Right renal cortex interstitium (tissue), 3 donors: Measurements from ENCODE around the gene SYCP2. TPM values are rescaled to one million over a fixed set of nuclear protein-coding genes. Genes with fewer than 3 reads are reported as not detected.

Source experiments
- DNase-seq, 3 donors: peaks; one replicate each; pipeline ENCODE4 v3.0.0-alpha.2; 2013; ENCODE audit warnings: low read depth in 3 of 3, low spot score in 2 of 3
- polyA plus RNA-seq, 3 donors: library from polyadenylated mRNA; unstranded; fragments of 120-200 nt; gene quantifications; one replicate each; pipeline ENCODE4 v1.2.1, GENCODE V29; 2013; ENCODE audit not compliant: insufficient read length in 3 of 3

SYCP2 gene
- polyA plus RNA-seq, 3 donors = 4.9 to 6.9 (median 6.6) TPM

DNA sequence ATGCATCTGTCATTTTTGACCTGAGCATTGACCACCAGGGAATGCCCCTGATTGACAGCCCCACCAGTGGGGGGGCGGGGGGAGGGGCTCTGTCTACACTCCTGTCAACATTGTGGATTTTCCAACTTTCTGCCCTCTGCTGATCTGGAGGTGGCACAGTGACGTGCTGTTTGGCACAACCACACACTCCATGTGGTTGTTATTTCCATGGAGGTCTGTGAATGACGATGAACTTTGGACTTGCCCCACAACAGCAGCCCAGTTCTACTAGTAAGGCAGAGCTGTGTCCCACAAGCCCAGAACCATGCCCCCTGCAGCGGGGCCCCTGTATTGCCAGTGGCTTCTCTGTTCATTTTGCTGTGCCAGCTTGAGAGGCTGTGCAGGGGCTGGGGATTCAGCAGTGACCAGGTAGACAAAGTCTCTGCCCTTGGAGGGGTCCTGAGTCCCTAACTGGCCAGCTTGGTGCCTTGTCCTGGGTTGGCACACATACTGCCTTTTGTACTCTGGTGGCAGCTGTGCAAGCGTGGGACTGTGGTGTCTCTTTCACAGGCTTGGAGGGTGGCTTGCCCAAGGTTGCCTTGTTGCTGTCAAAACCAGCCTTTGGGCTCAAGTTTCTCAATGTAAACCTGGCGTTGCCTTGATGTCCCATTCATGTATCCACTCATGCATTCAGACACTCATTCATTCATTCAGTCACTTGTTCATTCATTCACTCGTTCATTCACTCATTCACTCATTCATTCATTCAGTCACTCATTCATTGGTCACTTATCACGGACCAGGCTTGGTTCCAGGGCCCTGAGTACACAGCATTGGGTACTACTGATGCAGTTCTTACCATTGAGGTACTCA lies 108.5 kb downstream of the SYCP2 start:
- DNase-seq = no peak

DNA sequence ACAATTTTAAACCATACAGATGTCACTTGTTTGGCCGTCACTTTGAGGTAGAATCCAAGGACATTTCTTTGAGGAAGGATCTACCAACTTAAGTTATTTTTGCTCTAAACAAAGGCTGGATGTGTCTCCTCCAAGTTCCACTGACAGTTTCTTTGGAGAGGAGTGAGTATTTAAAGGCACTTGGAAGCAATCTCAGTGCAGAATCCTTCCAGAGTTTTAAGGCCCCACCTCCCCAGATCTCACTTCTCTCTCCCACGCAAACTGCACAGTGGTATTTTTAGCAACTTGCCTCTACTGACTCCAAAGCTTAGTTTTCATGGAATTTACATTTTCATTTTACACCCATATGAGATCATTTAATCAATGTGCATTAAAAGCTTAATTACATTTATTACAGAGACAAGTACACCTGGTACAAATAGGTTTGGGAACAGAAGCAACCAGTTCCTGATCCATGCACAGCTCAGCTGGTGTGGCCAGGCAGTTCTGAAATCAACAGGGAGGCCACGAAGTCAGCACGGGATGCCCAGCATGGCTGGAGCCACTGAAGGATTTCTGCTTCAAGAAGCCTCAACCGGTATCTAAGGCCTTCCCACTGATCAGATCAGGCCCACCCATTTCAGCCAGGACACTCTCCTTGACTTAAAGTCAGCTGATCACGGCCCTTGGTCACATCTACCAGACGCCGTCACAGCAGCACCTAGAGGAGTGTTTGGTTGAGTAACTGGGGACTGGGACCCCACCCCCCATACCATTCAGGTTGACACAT lies 109.8 kb downstream of the SYCP2 start:
- DNase-seq = no peak

DNA sequence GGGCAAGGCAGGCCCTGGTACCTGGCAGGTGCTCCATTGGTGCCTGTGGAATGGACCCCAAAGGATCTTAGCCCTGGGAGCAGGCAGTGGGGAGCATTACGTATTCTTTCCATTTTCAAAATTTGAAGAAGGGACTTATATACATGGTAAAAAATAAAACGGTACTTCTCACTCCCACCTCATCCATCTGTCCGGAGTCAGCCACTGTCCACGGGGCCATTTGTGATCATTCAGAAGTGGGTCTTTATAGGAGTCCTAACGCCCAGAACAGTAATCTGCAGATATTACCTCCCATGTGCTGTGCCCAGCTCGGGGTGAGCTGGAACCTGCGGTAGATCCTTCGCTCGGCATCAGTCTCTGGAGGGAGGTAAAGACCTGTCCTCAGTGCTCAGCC lies 110.4 kb downstream of the SYCP2 start:
- DNase-seq = no peak

DNA sequence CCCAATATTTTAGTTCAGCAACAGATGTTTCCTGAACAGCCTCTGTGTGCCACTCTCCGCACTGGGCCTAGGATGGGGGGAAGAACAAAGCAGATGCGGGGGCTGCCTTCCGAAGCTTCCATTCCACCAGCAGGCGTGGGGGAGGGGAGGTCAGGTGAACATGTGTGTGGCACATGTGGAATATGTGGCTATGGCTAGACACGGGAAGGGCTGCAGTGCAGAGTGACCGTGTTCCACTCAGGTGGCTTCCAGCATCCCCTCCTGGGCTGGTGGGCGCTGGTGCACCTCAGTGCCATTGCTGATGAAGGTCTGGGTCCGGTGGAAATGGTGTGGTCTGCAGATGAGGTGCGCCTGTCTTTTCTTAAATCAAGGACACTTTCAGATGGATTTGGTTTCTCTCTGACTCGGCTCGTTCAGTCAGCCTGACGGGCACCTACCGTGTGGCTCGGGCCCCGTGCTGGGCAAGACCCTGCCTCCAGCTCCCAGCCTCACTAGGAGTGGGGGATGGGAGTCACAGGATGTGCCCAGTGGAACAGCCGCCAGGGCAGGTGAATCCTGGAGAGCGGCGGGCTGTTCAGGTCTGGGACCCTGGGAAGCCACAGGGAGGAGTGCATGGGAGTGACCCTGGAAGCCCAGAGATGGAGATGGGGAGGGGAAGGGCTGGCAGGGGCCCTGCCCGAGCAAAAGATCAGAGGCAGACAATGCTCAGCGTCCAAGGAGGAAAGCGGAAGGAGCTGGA lies 111.0 kb downstream of the SYCP2 start:
- no peak for DNase-seq

DNA sequence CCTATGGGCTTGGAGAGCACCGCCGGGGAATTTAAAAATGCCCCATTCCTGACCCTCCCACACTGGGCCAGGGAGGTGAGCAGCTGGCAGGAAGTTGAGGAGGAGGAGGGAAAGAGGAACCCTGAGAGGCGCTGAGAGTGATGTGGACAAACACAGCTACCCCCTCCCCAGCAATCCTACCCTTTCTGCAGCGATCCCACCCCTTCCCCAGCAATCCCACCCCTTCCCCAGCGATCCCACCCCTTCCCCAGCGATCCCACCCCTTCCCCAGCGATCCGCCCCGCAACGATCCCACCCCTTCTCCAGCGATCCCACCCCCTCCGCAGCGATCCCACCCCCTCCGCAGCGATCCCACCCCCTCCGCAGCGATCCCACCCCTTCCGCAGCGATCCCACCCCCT lies 111.6 kb downstream of the SYCP2 start:
- no peak for DNase-seq

DNA sequence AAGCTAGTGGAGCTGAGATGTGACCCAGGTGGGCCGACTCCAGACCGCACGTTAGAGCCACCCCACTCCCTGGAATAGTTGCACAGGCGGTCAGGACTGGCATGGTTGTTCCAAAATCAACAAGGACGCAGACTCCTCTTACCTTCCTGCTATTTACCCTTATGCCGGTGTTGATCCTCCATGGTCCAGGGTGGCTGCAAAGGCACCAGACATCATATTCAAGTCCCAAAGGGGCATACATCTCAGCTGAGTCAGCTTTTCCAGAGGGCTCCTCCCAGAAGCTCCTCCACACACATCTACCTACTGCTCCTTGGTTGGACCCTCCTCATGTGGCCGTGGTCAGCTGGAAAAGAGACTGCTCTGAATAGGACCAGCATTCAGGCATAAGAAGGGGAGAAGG lies 112.2 kb downstream of the SYCP2 start:
- no peak for DNase-seq

DNA sequence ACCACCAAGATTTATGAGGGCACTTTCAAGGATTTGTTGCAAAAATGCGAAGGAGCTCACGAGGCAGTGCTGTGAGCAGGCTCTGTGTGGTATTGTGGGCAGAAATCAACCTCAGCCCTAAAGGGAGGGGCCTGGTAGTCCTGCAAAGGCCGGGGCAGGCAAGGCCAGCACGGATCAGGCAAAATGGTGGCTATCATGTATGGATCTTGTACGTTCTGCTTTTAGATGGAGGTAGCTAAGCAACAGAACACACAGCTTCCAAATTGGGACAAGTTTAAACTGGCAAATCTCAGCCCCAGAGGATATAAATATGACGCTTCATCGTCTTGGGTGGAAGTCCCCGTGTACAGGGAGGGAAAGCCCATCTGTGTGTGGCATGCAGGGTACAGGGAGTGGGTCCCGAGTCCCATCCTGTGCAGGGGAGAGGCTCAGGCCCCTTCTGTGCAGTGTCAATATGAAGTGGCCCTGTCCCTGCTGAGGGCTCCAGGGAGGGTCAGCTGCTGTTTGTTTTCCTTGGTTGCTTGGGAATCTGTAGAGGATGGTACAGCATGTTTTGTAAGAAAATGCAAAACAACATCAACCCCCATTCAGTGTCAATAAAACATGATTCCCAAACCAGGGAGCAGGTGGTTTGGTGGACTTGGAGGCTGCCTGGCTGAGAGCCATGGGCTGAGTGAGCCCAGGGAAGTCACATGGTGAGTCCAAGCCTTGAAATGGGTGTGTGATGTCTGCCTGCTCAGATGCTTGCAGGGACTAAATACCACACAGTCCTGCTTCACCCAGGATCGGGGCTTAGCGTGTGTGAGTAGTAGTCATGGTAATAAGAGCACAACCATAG lies 113.0 kb downstream of the SYCP2 start:
- DNase-seq = no peak

DNA sequence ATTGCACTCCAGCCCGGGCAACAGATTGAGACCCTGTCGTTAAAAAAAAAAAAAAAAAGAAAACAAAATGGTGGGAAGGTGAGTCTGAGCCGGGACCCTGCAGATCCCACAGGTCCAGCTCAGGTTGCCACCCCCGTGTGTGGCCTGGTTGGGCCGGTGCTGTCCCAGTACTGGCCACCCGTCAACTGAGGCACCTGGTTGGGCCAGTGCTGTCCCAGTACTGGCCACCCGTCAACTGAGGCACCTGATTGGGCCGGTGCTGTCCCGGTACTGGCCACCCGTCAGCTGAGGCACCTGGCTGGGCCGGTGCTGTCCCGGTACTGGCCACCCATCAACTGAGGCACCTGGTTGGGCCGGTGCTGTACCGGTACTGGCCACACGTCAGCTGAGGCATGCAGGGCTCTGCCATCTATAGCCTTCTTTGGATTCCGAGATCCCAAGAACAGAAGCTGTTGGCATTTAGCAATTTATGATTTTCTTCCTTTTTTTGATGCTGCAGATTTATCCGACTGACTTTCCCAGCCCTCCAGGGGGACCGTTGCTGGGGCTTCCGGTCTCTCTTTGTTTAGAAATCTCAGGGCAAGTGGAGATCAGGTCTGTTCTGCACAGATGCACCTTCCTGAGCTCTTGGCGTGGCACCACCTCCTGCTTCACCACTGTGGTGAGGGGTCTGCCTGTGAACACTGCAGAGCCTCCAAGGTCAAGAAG lies 113.8 kb downstream of the SYCP2 start:
- DNase-seq = no peak

DNA sequence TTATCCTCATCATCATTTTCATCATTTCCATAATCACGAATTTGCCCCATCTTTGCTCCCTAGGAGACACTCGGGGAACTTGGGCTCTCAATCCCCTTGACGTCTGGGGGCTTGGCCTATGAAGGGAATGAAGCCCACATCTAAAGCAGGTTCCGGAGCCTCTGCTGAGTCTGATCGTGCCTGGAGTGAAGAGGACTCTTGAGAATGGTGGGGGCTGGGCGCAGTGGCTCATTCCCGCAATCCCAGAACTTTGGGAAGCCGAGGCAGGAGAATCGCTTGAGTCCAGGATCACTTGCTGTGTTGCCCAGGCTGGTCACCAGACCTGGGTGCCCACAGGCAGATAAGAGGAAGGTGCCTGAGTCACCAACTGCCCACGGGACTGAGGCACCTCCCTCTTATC lies 114.5 kb downstream of the SYCP2 start:
- no peak for DNase-seq

DNA sequence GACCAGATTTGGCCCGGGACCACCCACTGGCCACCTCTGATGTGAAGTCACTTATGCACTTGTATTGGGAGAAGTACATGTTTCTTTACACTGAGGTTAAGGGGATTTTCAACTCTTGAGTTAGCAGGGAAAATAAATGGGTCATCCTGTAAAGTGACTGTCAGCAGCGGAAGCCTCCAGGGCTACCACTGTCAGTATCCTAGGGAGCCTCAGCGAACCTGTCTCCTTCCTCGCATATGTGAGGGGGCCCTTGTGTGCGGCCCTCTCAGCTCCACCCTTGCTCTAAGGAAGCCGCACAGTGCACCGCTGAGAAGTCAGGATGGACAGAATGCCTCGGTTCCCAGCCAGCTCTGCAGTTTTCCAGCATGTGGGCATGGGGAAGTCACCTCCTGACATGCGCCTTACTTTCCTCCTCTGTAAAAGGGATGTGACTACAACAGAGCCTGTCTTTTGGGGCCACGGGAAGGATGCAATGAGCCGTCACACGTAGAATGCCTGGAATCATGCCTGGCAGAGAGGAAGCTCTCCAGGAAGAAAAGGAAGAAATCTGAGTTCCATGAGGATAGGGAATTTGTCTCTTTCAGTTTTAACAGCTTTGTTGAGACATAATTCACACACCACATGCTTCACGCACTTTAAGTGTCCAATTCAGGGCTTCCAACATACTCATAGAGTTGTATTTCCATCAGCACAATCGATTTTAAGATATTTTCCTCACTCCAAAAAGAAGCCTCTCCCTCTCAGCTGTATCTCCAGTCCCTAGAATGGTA lies 115.4 kb downstream of the SYCP2 start:
- DNase-seq = no peak

DNA sequence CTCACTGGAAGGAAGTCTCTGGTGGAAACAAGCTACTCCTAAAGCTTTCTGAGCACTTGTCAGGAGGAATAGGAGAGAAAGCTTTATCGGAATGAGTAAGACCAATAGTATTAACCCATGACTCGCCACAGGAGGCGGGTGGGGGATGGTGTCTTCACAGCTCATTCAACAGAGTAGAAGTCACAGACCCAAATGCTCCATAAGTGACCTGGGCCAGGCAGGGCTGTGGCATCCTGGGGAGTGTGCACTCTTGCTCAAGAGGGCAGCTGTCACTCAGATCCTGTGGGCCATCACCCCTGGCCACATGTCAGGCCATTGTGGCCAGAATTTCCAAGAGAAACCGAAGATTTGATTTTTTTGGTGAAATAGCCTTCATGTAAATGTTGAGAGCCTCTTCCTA lies 116.0 kb downstream of the SYCP2 start:
- no peak for DNase-seq

DNA sequence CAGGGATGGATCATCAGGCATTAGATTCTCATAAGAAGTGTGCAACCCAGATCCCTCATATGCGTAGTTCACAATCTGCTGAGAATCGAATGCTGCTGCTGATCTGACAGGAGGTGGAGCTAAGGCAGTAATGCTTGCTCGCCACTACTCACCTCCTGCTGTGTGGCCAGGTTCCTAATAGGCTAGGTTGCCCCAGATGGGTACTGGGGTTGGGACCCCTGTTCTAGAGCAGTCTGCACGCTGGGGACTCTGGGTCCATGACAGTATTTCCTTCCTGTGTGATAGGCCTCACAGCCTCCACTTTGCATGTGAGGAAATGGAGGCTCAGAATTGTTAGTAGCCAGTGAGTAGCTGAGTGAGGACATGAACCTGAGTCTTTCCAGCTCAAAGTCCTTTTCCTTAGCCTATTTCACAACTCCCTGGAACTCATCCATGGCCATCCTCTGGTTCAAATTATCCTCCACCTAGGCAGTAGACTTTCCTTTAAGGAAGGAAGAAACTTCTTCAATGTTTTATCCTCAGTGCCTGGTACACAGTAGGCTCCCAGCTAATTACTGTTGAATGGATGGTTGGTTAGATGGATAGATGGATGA lies 117.2 kb downstream of the SYCP2 start:
- DNase-seq = no peak

DNA sequence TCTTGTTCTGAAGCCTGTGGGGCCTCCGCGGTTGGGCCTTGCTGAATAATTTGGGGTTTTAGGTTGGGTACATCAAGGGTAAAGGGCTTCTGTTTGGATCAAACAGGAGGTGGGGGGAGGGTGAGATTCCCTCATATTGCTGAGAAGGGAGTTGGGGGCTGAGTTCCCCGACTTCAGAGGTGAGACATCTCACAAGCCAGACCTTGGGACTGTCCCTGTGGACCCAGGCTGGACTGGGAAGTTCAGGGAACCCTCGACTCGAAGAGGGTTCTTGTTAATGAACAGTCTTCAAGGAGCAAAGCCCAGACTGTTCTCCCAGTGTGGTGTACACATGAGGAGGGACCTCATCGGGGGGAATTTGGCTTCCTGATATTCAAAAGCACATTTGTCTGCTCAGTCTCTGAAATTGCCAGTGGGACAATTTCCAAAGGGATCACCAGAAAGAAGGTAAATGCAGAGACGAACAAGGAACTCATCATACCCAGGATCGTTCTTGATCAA lies 118.5 kb downstream of the SYCP2 start:
- DNase-seq = no peak

DNA sequence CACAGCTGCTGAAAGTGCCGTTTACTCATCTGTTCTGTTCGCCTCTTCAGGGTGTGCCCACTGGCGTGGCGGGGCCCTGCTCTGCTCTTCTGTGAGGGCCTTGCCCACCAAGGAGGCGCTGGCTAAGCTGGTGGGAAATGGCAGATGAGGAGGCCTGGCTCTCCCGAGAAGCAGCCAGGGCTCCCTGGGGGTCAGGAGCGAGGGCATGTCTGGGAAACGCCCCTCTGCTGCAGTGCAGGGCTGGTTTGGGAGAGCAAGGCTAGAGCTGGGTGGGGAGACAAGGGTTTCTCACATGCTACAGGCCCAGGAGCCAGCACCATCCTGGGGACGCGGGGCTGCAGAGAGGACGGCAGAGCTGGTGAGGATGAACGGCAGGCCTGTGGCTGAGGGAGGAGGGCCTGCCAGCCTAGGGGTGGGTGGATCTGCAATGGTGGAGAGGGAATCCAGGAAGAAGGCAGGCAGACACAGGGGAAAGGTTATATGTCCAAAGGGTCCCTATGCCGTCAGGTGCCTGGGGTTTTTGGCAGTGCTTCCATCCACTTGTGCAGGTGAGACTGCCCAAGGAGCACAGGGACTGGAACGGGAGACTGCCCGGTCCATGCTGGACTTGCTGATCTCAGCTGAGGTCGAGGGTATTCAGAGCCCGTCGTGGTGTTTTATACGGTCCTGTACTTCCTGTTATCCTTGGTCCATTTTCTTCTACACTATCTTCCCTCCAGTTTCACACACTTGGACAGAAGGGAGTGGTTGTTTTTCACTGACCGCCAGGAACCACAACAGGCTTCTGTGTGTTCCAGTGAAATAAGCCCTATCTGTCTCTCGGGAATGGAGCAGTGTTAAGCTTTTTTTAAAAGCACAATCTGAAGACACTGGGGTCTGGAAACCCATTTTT lies 119.2 kb downstream of the SYCP2 start:
- no peak for DNase-seq
